ENCODE data around the gene DGKG.

DGKG gene

GRCh38 chr3:186160691-186161243 is 201.3 kb downstream of the DGKG start:
- CTCF ChIA-PET = no interaction called here
- no peak for TF ChIP-seq CTCF (conservative IDR thresholded peaks at IDR 0.05; ENCODE audit: low read depth)
- POLR2A ChIA-PET (ENCODE audit: low non-redundant PET) = no interaction called here

GRCh38 chr3:186154641-186155040 is 207.4 kb downstream of the DGKG start:
- H3K27ac ChIP-seq = no peak overlapping the region
- TF ChIP-seq CTCF (conservative IDR thresholded peaks at IDR 0.05; ENCODE audit: low read depth) = no peak
- CTCF ChIA-PET = no interaction called here
- no peak for DNase-seq (ENCODE audit: low spot score)
- POLR2A ChIA-PET (ENCODE audit: low non-redundant PET) = no interaction called here

More at GRCh38 chr3:186160691-186161243, 201.3 kb downstream of the DGKG start:
- no peak overlapping the region for H3K27ac ChIP-seq
- no peak for DNase-seq (ENCODE audit: low spot score)

GRCh38 chr3:186152889-186153292 is 209.1 kb downstream of the DGKG start:
- DNase-seq (ENCODE audit: low spot score) = no peak
- ChIA-PET CTCF (no interaction called here), POLR2A (ENCODE audit: low non-redundant PET) (interaction anchor here (0.7 kb wide), 1 partner anchor 45 kb away, joined by 3 read pairs; no protein-coding TSS in a partner anchor)
- TF ChIP-seq CTCF (conservative IDR thresholded peaks at IDR 0.05; ENCODE audit: low read depth) = no peak
- no peak overlapping the region for H3K27ac ChIP-seq

GRCh38 chr3:186152361-186152798 is 209.7 kb downstream of the DGKG start:
- CTCF ChIA-PET = interaction anchor here (0.6 kb wide), 1 partner anchor 165 kb away, joined by 3 read pairs; no protein-coding TSS in a partner anchor
- no peak for TF ChIP-seq CTCF (conservative IDR thresholded peaks at IDR 0.05; ENCODE audit: low read depth)

GRCh38 chr3:186151077-186151971 is 210.7 kb downstream of the DGKG start:
- ChIA-PET POLR2A (ENCODE audit: low non-redundant PET) (no interaction called here), CTCF (no interaction called here)
- no peak overlapping the region for H3K27ac ChIP-seq
- no peak for TF ChIP-seq CTCF (conservative IDR thresholded peaks at IDR 0.05; ENCODE audit: low read depth)
- no peak for DNase-seq (ENCODE audit: low spot score)

More at GRCh38 chr3:186152361-186152798, 209.7 kb downstream of the DGKG start:
- H3K27ac ChIP-seq = no peak overlapping the region
- POLR2A ChIA-PET (ENCODE audit: low non-redundant PET) = interaction anchor here (0.7 kb wide), 1 partner anchor 44 kb away, joined by 3 read pairs; no protein-coding TSS in a partner anchor
- no peak for DNase-seq (ENCODE audit: low spot score)

- TF ChIP-seq CTCF (conservative IDR thresholded peaks at IDR 0.05; ENCODE audit: low read depth) = no peak
- POLR2A ChIA-PET (ENCODE audit: low non-redundant PET) = no interaction called here
- no peak for DNase-seq (ENCODE audit: low spot score)
- CTCF ChIA-PET = no interaction called here
- H3K27ac ChIP-seq = no peak overlapping the region
Observed at GRCh38 chr3:186150041-186150830, 211.8 kb downstream of the DGKG start.

Measured in RWPE1 (cell line).